ENCODE measurements around the gene GABBR2. TPM values are rescaled to one million over a fixed set of nuclear protein-coding genes. Genes with fewer than 3 reads are reported as not detected.
A peak's percentile ranks its signal among the peaks of the same experiment; 100 is the strongest.

Gene GABBR2
- total and polyA plus RNA-seq, 2 of the 8 experiments (the other 6 are each of a cell fraction or from before 2014, with no cell fraction given), result 0.50 to 1.2 TPM

DNA sequence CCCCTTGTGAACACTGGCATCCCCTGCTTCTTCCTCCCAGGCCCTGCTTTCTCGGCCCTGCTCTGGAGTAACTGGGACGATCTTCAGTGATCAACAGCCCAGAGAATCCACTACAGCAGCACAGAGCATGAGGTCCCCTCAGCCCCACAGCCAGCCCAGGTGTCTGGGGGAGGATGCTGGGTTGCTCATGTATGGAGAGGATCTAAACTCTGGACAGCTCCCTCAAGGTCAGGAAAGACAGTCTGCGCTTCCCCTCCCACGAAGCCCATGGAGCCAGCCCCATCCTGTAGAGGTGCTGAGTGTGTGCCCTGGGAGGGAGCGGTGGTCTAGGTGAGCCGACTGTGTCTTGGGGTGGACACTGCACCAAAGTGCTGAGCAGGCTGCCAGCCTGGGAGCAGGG, 190.2 kb downstream of the GABBR2 start:
- H2BK12ac ChIP-seq (ENCODE audit: low read depth, low read length), result no peak overlapping the region
- POLR2A ChIA-PET (ENCODE audit: partially characterized antibody), result no interaction called here
- H3K23ac ChIP-seq (ENCODE audit: insufficient read length), result no peak overlapping the region
- H2BK120ac ChIP-seq (replicated peaks; ENCODE audit: low read depth, low read length), result no peak overlapping the region
- no peak overlapping the region for H3K4me2 ChIP-seq (ENCODE audit: insufficient read depth in 1 of 2, low read depth in 2 of 2, low read length in 2 of 2)
- no peak overlapping the region for H4K5ac ChIP-seq (ENCODE audit: insufficient read length, low read depth, low read length)
- peak overlapping the region; percentile 84; the same call in 1 of the 2 replicates for H4K8ac ChIP-seq (ENCODE audit: extremely low read depth, insufficient read depth, low read length)
- no peak for DNase-seq (ENCODE audit: low read depth in 1 of 2, low spot score in 2 of 2)
- H3K56ac ChIP-seq (replicated peaks; ENCODE audit: insufficient read length, low read depth, low read length), result no peak overlapping the region
- CTCF ChIA-PET (ENCODE audit: partially characterized antibody), result no interaction called here
- H3K23me2 ChIP-seq (ENCODE audit: low read depth, low read length), result no peaks in the 10 kb centered on the region
- H3K27ac ChIP-seq (ENCODE audit: low read depth, low read length), result no peak overlapping the region
- WGBS, 2 experiments (ENCODE audit: extremely low coverage in 1 of 2, insufficient coverage in 1 of 2, insufficient read length in 1 of 2, insufficient replicate concordance in 2 of 2, low coverage in 1 of 2, low lambda C conversion rate in 2 of 2, missing lambda C conversion rate in 1 of 2), result 90% methylated on average over 6 of the region's 6 CpGs; no CpG with 5 or more reads in 1 of the 2 experiments
- H3K4ac ChIP-seq (replicated peaks; ENCODE audit: insufficient read length, low read depth, low read length), result no peak overlapping the region
- no peak overlapping the region for H3K14ac ChIP-seq (ENCODE audit: insufficient read length)
- no peak overlapping the region for H2BK5ac ChIP-seq (ENCODE audit: low read depth, low read length)
- no peak overlapping the region for H3K4me3 ChIP-seq (ENCODE audit: extremely low read depth in 1 of 4, insufficient read depth in 2 of 4, low read depth in 3 of 4, low read length in 4 of 4)
- no peaks in the 10 kb centered on the region for H3K4me1 ChIP-seq (replicated peaks in 1 of 4; ENCODE audit: control insufficient read depth in 3 of 4, insufficient read depth in 4 of 4, low read length in 3 of 4)
- TF ChIP-seq JUND (IDR thresholded peaks at IDR 0.05; ENCODE audit: low read length), result no peak
- no peak for TF ChIP-seq CEBPB (IDR thresholded peaks at IDR 0.05; ENCODE audit: low read depth, low read length)
- no peak for TF ChIP-seq BCL11A (IDR thresholded peaks at IDR 0.05; ENCODE audit: low read depth in 2 of 2, low read length in 2 of 2)
- TF ChIP-seq SP4 (IDR thresholded peaks at IDR 0.05; ENCODE audit: low read length), result no peak
- TF ChIP-seq CHD2 (IDR thresholded peaks at IDR 0.05; ENCODE audit: low read length), result no peak
- no peak for TF ChIP-seq TAF7 (optimal IDR thresholded peaks at IDR 0.05; ENCODE audit: borderline replicate concordance, low read depth, low read length)
- H2AK5ac ChIP-seq (ENCODE audit: low read depth, low read length), result no peak overlapping the region
- FAIRE-seq, result no peak
- H3K9me3 ChIP-seq (ENCODE audit: insufficient read depth in 2 of 2, low read depth in 1 of 2, low read length in 1 of 2), result no peaks in the 10 kb centered on the region
- H3K27me3 ChIP-seq (replicated peaks in 1 of 4; ENCODE audit: control insufficient read depth in 3 of 4, extremely low read depth in 1 of 4, insufficient read depth in 3 of 4, low read length in 3 of 4), result no peaks in the 10 kb centered on the region
- H2BK15ac ChIP-seq (ENCODE audit: low read length), result no peak overlapping the region
- H3K36me3 ChIP-seq (ENCODE audit: control insufficient read depth in 2 of 4, insufficient read depth in 4 of 4, low read length in 3 of 4), result no peaks in the 10 kb centered on the region
- H3K18ac ChIP-seq (ENCODE audit: extremely low read depth, low read length), result no peak overlapping the region
- H3K79me2 ChIP-seq (ENCODE audit: control insufficient read depth in 1 of 2, insufficient read depth in 2 of 2, low read length in 2 of 2), result no peaks in the 10 kb centered on the region
- H2BK20ac ChIP-seq (ENCODE audit: low read length), result no peak overlapping the region
- H3K9ac ChIP-seq (replicated peaks in 1 of 4; ENCODE audit: extremely low read depth in 1 of 4, low read depth in 3 of 4, low read length in 3 of 4), result no peak overlapping the region
- H3K79me1 ChIP-seq (ENCODE audit: low read depth, low read length), result no peaks in the 10 kb centered on the region
- no peak overlapping the region for H4K91ac ChIP-seq (replicated peaks; ENCODE audit: insufficient read length, low read length)
- no peak overlapping the region for H2AFZ ChIP-seq (ENCODE audit: low read length)
- peaks cover 0 to 2% of the 10 kb centered on the region in 2 experiments for H4K20me1 ChIP-seq (replicated peaks in 1 of 2; ENCODE audit: control insufficient read depth in 1 of 2, insufficient read depth in 2 of 2, low read length in 2 of 2)

All from H1 (cell line).